PC-3 (cell line): ENCODE data around the gene GNA15. TPM values are rescaled to one million over a fixed set of nuclear protein-coding genes. Genes with fewer than 3 reads are reported as not detected.

ENCODE experiments used
- ATAC-seq: fragments of 200-7000 bp; cut with Tn5 transposase; 2 replicates; pipeline ENCODE4 v1.9.1; 2020; ENCODE audit warnings: mild to moderate bottlenecking, moderate library complexity
- BruUV-seq: library from RNA; stranded (reverse); fragments of 400-500 nt; replicated peaks from 2 replicates; lab custom pipeline; 2021; lab: Mats Ljungman, UMichigan
- CTCF ChIA-PET: fragments of 300-600 bp; sonication (Branson Sonifier 250); formaldehyde crosslinking; loops from one replicate; lab custom pipeline; 2022; ENCODE audit warnings: antibody characterized with exemption; lab: Charles Lee
- POLR2A ChIA-PET: fragments of 300-600 bp; sonication (Branson Sonifier 250); formaldehyde crosslinking; loops from one replicate; lab custom pipeline; 2022; ENCODE audit warnings: antibody characterized with exemption; ENCODE audit not compliant: unreplicated experiment; lab: Charles Lee
- DNase-seq: peaks from one replicate; pipeline ENCODE4 v3.0.0-alpha.2; 2015
- H2AFZ ChIP-seq: fragments of 300-600 bp; sonication (generic); 2 replicates; pipeline ENCODE4 v1.6.0; 2016; ENCODE audit warnings: antibody characterized with exemption, low read length
- H3F3A ChIP-seq: fragments of 300-600 bp; sonication (generic); one replicate; pipeline ENCODE4 v1.6.0; 2017; ENCODE audit warnings: antibody characterized with exemption, low read length, control low read depth, mild to moderate bottlenecking; ENCODE audit not compliant: unreplicated experiment
- H3K27ac ChIP-seq: fragments of 300-600 bp; sonication (generic); 2 replicates; pipeline ENCODE4 v1.5.1; 2016; ENCODE audit warnings: mild to moderate bottlenecking, low read length
- H3K27me3 ChIP-seq: fragments of 300-600 bp; sonication (generic); 2 replicates; pipeline ENCODE4 v1.6.1; 2016; ENCODE audit warnings: low read length, mixed read lengths
- H3K36me3 ChIP-seq: fragments of 300-600 bp; sonication (generic); 2 replicates; pipeline ENCODE4 v1.6.1; 2016; ENCODE audit warnings: low read depth, mixed run types, low read length, mixed read lengths
- H3K4me1 ChIP-seq: fragments of 300-600 bp; sonication (generic); 2 replicates; pipeline ENCODE4 v1.5.1; 2016; ENCODE audit warnings: low read length; ENCODE audit not compliant: insufficient read depth
- H3K4me2 ChIP-seq: fragments of 300-600 bp; sonication (generic); 2 replicates; pipeline ENCODE4 v1.6.0; 2016; ENCODE audit warnings: low read length
- H3K4me3 ChIP-seq: fragments of 300-600 bp; sonication (generic); 2 replicates; pipeline ENCODE4 v1.5.1; 2016; ENCODE audit warnings: mild to moderate bottlenecking, low read length, mixed read lengths
- H3K79me2 ChIP-seq: fragments of 300-600 bp; sonication (generic); 2 replicates; pipeline ENCODE4 v1.6.1; 2017; ENCODE audit warnings: low read length, mixed read lengths
- H3K9ac ChIP-seq: fragments of 300-600 bp; sonication (generic); 2 replicates; pipeline ENCODE4 v1.6.0; 2016; ENCODE audit warnings: mild to moderate bottlenecking, low read length
- H3K9me2 ChIP-seq: fragments of 300-600 bp; sonication (generic); replicated peaks from 2 replicates; pipeline ENCODE4 v1.6.1; 2016; ENCODE audit warnings: mixed run types, low read length, mixed read lengths
- H3K9me3 ChIP-seq: fragments of 300-600 bp; sonication (generic); 2 replicates; pipeline ENCODE4 v1.6.1; 2016; ENCODE audit warnings: low read length, mixed read lengths
- H4K20me1 ChIP-seq: fragments of 300-600 bp; sonication (generic); 2 replicates; pipeline ENCODE4 v1.6.1; 2016; ENCODE audit warnings: low read length, mixed read lengths
- CTCF ChIP-seq: fragments of 300-600 bp; sonication (generic); conservative IDR thresholded peaks from 2 replicates; pipeline ENCODE4 v1.5.1; 2017; ENCODE audit warnings: antibody characterized with exemption, low read depth, mild to moderate bottlenecking, low read length
- EZH2 ChIP-seq: fragments of 300-600 bp; sonication (generic); IDR thresholded peaks from one replicate; pipeline ENCODE4 v1.6.1; 2017; ENCODE audit warnings: antibody characterized with exemption, mild to moderate bottlenecking, low read length; ENCODE audit not compliant: unreplicated experiment
- EZH2phosphoT487 ChIP-seq: fragments of 300-600 bp; sonication (generic); IDR thresholded peaks from 2 replicates; pipeline ENCODE4 v1.6.1; 2018; ENCODE audit warnings: mild to moderate bottlenecking, antibody characterized with exemption, low read length, borderline replicate concordance
- intact Hi-C: fragments of 100-400 bp; cut with micrococcal nuclease; formaldehyde crosslinking; loops from 2 replicates; pipeline ENCODE4 v1.9.0; 2023
- total RNA-seq: library from RNA; depleted of rRNA; stranded (reverse); fragments of >200 nt; gene quantifications from 2 replicates; pipeline ENCODE4 v1.2.3, GENCODE V29; 2014

The GNA15 gene
- total RNA-seq, 1 experiment from 2014 or later: not detected

GRCh38 chr19:3099347-3100145 is 36.3 kb upstream of the GNA15 start:
- Histone ChIP-seq H3K4me1 (peaks cover 7% of the 10 kb centered on the region; the same call in 1 of the 2 replicates), H3K27ac (no peak overlapping the region), H2AFZ (no peak overlapping the region), H3K36me3 (no peaks in the 10 kb centered on the region), H3K79me2 (peaks cover 93% of the 10 kb centered on the region), H3K9ac (no peak overlapping the region), H3K9me3 (no peaks in the 10 kb centered on the region), H3K9me2 (no peaks in the 10 kb centered on the region), H3K27me3 (no peaks in the 10 kb centered on the region), H3K4me2 (no peak overlapping the region), H3F3A (no peaks in the 10 kb centered on the region), H3K4me3 (no peak overlapping the region), H4K20me1 (peaks cover 9% of the 10 kb centered on the region; the same call in 1 of the 2 replicates)
- ChIA-PET CTCF (no interaction called here), POLR2A (no interaction called here)
- ATAC-seq (no peak), DNase-seq (no peak)
- BruUV-seq: no TSS peak
- intact Hi-C loops: loop anchor here (10.0 kb wide), 1 partner anchor 145 kb away; no protein-coding TSS in a partner anchor
- TF ChIP-seq EZH2 (no peak), CTCF (no peak), EZH2phosphoT487 (no peak)

- Histone ChIP-seq H3K4me2 (no peak overlapping the region), H3K4me3 (no peak overlapping the region), H3K4me1 (peaks cover 7% of the 10 kb centered on the region; the same call in 1 of the 2 replicates), H3K27me3 (no peaks in the 10 kb centered on the region), H3F3A (no peaks in the 10 kb centered on the region), H3K9me3 (no peaks in the 10 kb centered on the region), H3K9ac (no peak overlapping the region), H3K9me2 (no peaks in the 10 kb centered on the region), H3K79me2 (peaks cover 91% of the 10 kb centered on the region), H4K20me1 (peaks cover 9% of the 10 kb centered on the region; the same call in 1 of the 2 replicates), H3K36me3 (no peaks in the 10 kb centered on the region), H3K27ac (no peak overlapping the region), H2AFZ (no peak overlapping the region)
- TF ChIP-seq EZH2 (no peak), EZH2phosphoT487 (no peak), CTCF (no peak)
- BruUV-seq: no TSS peak
- intact Hi-C loops: no loop called here
- DNase-seq (no peak), ATAC-seq (no peak)
- CTCF ChIA-PET: no interaction called here
- POLR2A ChIA-PET: no interaction called here
Measured at GRCh38 chr19:3100331-3100730, 35.5 kb upstream of the GNA15 start.
